Glomerular endothelial cell (primary cell): ENCODE measurements around the gene ANKRD12. TPM values are rescaled to one million over a fixed set of nuclear protein-coding genes. Genes with fewer than 3 reads are reported as not detected.
"Not testable (repeated sequence)": the region's sequence is repeated elsewhere in the genome, so short reads cannot be mapped to it uniquely, and the experiment has no call there.

Experiments
- DNase-seq: peaks from one replicate; pipeline ENCODE4 v3.0.0-alpha.2; 2011; ENCODE audit warnings: low read depth, low spot score; ENCODE audit errors: extremely low read depth
- total RNA-seq: library from RNA; depleted of rRNA; stranded (reverse); fragments of >200 nt; gene quantifications from 2 replicates; pipeline ENCODE4 v1.2.3, GENCODE V29; 2015

Gene ANKRD12
- total RNA-seq, 1 donor from 2014 or later = 16.3 TPM

- no peak for DNase-seq
Measured at GRCh38 chr18:9140381-9140780, 3.8 kb downstream of the ANKRD12 start.

GRCh38 chr18:9140984-9141383 is 4.4 kb downstream of the ANKRD12 start:
- DNase-seq = no peak

- DNase-seq = no peak
Measured at GRCh38 chr18:9146224-9146623, 9.6 kb downstream of the ANKRD12 start.

GRCh38 chr18:9147440-9148202 is 11.0 kb downstream of the ANKRD12 start:
- DNase-seq = peak; percentile 54

- no peak for DNase-seq
Measured at GRCh38 chr18:9148203-9148552, 11.6 kb downstream of the ANKRD12 start.

- DNase-seq = no peak
Measured at GRCh38 chr18:9150121-9150520, 13.5 kb downstream of the ANKRD12 start.

DNA sequence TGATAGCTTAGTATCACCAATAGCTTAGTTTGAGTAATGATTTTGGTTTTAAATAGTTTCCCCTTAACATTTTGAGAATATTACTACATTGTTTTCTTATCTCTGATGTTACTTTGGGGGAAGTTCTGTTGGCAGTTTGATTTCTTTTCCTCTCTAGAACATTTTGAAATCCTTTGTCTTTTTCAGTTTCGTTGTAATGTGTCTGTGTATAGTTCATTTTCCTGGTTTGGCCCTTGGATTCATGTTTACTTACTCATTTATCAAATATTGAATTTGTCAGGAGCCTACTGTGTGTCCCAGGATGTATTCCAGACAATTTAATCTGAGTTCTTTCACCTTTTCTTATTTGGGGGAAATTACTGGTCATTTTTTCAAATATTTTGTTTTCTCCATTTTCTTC is 16.7 kb downstream of the ANKRD12 start:
- DNase-seq = no peak

GRCh38 chr18:9156604-9157249 is 20.1 kb downstream of the ANKRD12 start:
- no peak for DNase-seq

- no peak for DNase-seq
Measured at GRCh38 chr18:9157806-9158205, 21.2 kb downstream of the ANKRD12 start.

- no peak for DNase-seq
Measured at GRCh38 chr18:9160014-9160413, 23.4 kb downstream of the ANKRD12 start.

GRCh38 chr18:9162663-9163062 is 26.1 kb downstream of the ANKRD12 start:
- not testable (repeated sequence) for DNase-seq

- not testable (repeated sequence) for DNase-seq
Measured at GRCh38 chr18:9164149-9164548, 27.6 kb downstream of the ANKRD12 start.

GRCh38 chr18:9165883-9166282 is 29.3 kb downstream of the ANKRD12 start:
- DNase-seq = not testable (repeated sequence)

GRCh38 chr18:9169515-9169914 is 32.9 kb downstream of the ANKRD12 start:
- not testable (repeated sequence) for DNase-seq

DNA sequence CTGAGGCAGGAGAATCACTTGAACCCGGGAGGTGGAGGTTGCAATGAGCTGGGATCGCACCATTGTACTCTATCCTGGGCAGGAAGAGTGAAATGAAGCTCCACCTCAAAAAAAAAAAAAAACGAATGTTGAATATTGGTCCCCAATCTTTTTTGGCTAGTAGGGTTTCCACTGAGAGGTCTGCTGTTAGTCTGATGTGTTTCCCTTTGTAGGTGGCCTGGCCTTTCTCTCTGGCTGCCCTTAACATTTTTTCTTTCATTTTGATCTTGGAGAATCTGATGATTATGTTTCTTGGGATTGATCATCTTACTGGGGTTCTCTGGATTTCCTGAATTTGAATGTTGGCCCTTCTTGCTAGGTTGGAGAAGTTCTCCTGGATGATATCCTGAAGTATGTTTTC is 35.3 kb downstream of the ANKRD12 start:
- not testable (repeated sequence) for DNase-seq

DNA sequence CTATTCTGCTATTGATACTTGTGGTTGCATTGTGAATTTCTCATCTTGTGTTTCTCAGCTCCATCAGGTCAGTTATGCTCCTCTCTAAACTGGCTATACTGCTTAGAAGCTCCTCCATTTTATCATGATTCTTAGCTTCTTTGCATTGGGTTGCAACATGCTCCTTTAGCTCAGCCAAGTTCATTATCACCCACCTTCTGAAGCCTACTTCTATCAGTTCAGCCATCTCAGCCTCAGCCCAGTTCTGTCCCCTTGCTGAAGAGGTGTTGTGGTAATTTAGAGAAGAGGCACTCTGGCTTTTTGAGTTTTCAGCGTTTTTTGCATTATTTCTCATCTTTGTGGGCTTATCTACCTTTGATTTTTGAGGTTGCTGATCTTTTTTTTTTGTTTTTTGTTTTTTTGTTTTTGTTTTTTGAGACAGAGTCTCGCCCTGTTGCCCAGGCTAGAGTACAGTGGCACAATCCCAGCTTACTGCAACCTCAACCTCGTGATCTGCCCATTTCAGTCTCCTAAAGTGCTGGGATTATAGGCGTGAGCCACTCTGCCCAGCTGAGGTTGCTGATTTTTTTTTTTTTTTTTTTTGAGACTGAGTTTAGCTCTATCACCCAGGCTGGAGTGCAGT is 36.0 kb downstream of the ANKRD12 start:
- no peak for DNase-seq

- no peak for DNase-seq
Measured at GRCh38 chr18:9173770-9174233, 37.2 kb downstream of the ANKRD12 start.

DNA sequence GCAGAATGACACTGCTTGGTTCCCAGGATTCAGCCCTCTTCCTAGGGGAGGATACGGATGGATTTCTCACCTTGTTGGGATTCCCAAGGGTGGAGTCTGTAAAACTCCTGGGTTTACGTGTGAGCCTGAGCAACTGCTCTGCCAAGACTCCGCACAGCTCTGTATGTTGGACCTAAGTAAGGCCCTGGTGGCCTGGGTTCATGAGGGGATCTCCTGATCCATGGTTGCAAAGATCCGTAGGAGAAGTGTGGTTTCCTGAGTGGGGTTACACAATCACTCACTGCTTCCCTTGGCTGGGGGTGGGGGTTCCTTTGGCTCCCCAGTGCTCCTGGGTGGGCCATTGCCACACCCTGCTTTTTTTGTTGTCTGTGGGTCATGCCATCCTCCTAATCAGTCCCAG is 37.7 kb downstream of the ANKRD12 start:
- no peak for DNase-seq

- no peak for DNase-seq
Measured at GRCh38 chr18:9175115-9175514, 38.5 kb downstream of the ANKRD12 start.

DNA sequence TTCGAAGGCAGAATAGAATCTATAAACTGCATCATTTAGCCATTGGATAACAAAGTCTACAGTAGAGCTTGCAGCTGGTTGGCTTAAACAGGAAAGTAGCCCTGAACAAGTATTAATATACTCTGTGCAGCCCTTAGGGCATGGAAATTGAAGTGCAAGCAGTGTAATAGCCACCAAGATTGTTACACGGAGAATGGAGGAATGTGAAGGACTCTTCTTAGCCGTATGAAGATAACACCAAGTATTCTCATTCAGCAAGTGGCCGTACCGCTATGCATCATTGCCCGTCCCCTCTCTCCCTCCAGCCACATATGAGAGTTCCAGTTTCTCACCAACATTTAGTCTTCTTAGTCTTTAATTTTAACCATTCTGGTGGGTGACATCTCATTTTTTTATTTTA is 40.5 kb downstream of the ANKRD12 start:
- no peak for DNase-seq

GRCh38 chr18:9177466-9177865 is 40.9 kb downstream of the ANKRD12 start:
- DNase-seq = no peak

GRCh38 chr18:9178557-9178956 is 42.0 kb downstream of the ANKRD12 start:
- no peak for DNase-seq
